Measurements from ENCODE around the gene JADE3.

- TF ChIP-seq CTCF (conservative IDR thresholded peaks at IDR 0.05; ENCODE audit: low read length) = no peak
- no peak for TF ChIP-seq EZH2phosphoT487 (IDR thresholded peaks at IDR 0.05; ENCODE audit: borderline replicate concordance)
These were observed 151.0 kb downstream of the JADE3 start for GRCh38 chrX:47063179-47063578.

All from Loucy (cell line).